ENCODE results near the gene THBS3.
"Not testable (repeated sequence)": the region's sequence is repeated elsewhere in the genome, so short reads cannot be mapped to it uniquely, and the experiment has no call there.

The THBS3 gene

DNA sequence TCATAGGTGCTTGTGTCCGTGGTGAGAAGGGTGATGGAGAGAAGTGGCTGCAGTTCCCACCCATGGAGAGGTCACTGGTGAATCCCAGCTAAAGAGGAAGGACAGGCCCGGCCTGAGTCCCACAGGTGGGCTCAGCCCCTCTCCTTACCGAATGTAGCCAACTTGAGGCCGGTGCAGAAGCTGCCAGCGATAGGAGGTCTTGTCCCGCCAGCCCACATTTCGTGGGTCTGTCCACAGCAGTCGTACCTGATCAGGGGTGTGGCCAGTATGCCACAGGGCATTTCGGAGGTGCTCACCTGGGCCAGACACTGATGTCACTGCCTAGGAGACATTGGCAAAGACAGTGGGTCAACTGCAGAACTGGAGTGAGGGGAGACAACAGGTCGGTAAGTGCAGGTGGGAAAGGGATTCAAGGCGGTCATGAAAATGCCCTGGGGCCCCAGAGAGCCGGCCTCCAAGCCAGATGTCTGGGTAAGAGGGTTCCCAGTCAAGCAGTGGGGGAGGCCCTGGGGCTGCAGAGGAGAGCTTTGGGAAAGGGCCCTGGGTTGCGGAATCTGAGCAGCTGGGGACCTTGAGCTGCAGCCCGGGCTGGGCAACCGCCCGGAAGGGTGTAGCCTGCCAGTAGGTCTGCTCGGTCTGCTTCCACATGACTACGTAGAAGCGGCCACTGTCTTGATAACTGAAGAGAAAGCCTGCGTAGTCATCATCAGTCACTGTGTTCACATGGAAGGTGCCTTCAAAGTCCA is 10.6 kb downstream of the THBS3 start:
- FAIRE-seq (no peak), DNase-seq (ENCODE audit: insufficient read length, low spot score) (no peak)
- TF ChIP-seq POLR2AphosphoS5 (IDR thresholded peaks at IDR 0.05; ENCODE audit: low read depth, low read length), result no peak
- TF ChIP-seq POLR2A (IDR thresholded peaks at IDR 0.05; ENCODE audit: low read depth, low read length), result no peak
- TF ChIP-seq POU2F2 (IDR thresholded peaks at IDR 0.05; ENCODE audit: low read depth, low read length), result no peak
- no peak for TF ChIP-seq PAX5 (IDR thresholded peaks at IDR 0.05; ENCODE audit: insufficient read depth, low read length, severe bottlenecking)
- TF ChIP-seq SPI1 (IDR thresholded peaks at IDR 0.05; ENCODE audit: low read depth, low read length), result no peak
- TF ChIP-seq TAF1 (IDR thresholded peaks at IDR 0.05; ENCODE audit: low read depth, low read length), result no peak

DNA sequence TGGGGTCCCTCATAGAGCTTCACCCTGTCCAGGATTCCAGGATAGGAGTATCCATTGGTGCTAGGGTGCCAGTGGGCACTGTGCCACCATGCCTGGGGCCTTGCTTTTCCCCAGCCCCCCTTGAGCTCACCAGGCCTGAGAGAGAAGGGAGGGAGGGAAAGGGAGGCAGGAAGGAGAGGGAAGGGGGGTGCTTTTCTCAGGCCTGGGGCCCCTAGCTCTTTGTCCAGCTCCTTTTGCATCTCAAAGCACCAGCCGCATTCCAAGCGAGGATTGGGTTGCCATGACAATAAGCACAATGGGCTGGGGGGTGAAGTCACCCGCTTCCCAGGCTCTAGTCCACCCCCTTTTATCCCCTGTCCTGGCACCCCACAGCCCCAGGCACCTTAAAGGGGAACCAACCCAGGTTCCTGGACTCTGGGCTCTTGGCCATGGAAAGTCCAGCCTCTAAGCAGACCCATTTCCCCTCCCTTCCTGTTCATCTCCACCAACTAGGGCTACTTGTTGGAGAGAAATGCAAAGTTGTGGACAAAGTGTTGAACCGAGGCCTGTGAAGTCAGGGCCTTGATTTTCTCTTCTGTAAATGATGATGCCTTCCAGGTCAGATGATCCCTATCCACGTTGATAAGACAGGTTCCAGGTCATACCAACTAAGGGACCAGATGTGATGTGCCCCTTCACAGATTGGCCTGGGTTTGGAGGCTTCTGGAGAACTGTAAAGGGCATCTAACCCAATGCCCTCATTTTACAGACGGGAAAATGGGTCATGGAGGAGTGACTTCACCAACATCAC is 11.4 kb downstream of the THBS3 start:
- TF ChIP-seq TAF1 (IDR thresholded peaks at IDR 0.05; ENCODE audit: low read depth, low read length) (no peak), POLR2AphosphoS5 (IDR thresholded peaks at IDR 0.05; ENCODE audit: low read depth, low read length) (no peak), POLR2A (IDR thresholded peaks at IDR 0.05; ENCODE audit: low read depth, low read length) (no peak), PAX5 (IDR thresholded peaks at IDR 0.05; ENCODE audit: insufficient read depth, low read length, severe bottlenecking) (no peak), SPI1 (IDR thresholded peaks at IDR 0.05; ENCODE audit: low read depth, low read length) (no peak), POU2F2 (IDR thresholded peaks at IDR 0.05; ENCODE audit: low read depth, low read length) (no peak)
- FAIRE-seq (no peak), DNase-seq (ENCODE audit: insufficient read length, low spot score) (no peak)

DNA sequence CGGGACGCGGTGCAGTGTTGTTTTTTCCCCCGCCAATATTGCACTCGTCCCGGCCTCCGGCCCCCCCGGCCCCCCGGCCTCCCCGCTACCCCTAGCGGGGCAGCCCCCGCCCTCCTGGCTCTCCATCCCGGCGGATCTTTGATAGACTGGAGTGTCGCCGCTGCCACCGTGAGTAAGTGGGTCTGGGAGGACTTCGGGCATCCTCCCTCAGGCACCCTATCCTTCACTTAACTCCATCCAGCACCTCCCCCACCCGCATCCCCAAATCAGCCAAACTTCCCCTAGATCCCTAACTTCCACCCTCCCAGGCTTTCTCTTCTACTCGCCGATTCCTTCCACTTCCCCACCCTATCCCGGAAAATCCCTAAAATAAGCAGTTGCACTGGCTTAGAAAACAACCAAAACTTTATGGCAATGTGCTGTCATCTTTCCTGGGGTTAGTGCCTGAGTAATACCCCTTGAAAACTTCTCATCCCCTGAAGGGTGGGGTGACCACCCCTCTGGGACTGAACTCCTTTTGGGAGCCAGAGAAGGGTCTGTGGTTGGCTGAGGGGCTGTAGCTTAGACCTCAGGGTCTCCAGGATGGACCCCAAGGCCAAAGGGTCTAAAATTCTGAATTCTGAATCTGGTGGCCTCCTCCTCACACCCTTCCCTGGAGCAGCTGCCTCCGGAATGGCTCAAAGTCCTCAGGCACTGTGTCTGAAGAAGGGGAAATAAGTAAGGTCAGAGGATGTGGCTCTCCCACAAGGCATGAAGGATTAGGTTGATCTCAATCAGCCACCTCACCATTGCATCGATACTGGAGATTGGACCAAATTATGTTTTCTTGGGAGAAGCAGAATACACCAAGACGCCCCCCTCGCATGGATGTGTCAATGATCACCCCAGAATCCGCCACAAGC is 12.2 kb downstream of the THBS3 start:
- no peak for TF ChIP-seq PAX5 (IDR thresholded peaks at IDR 0.05; ENCODE audit: insufficient read depth, low read length, severe bottlenecking)
- TF ChIP-seq POLR2A (IDR thresholded peaks at IDR 0.05; ENCODE audit: low read depth, low read length), result no peak
- no peak for DNase-seq (ENCODE audit: insufficient read length, low spot score)
- no peak for FAIRE-seq

DNA sequence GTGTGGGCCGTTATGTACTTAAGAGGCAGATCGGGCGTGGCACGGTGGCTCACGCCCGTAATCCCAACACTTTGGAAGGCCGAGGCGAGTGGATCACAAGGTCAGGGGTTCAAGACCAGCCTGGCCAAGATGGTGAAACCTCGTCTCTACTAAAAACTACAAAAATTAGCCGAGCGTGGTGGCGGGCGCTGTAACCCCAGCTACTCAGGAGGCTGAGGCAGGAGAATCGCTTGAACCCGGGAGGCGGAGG is 13.8 kb downstream of the THBS3 start:
- not testable (repeated sequence) for DNase-seq (ENCODE audit: insufficient read length, low spot score); FAIRE-seq

- DNase-seq (ENCODE audit: insufficient read length, low spot score), result peak; percentile 89
- no peak for TF ChIP-seq PAX5 (IDR thresholded peaks at IDR 0.05; ENCODE audit: insufficient read depth, low read length, severe bottlenecking)
- no peak for TF ChIP-seq SPI1 (IDR thresholded peaks at IDR 0.05; ENCODE audit: low read depth, low read length)
- TF ChIP-seq POLR2AphosphoS5 (IDR thresholded peaks at IDR 0.05; ENCODE audit: low read depth, low read length), result no peak
- TF ChIP-seq TAF1 (IDR thresholded peaks at IDR 0.05; ENCODE audit: low read depth, low read length), result no peak
- TF ChIP-seq POLR2A (IDR thresholded peaks at IDR 0.05; ENCODE audit: low read depth, low read length), result no peak
- peak; percentile 87 for FAIRE-seq
These were observed 14.3 kb downstream of the THBS3 start for GRCh38 chr1:155193275-155193990.

GRCh38 chr1:155192346-155193274 is 15.1 kb downstream of the THBS3 start:
- DNase-seq (ENCODE audit: insufficient read length, low spot score), result no peak
- no peak for FAIRE-seq
- TF ChIP-seq TAF1 (IDR thresholded peaks at IDR 0.05; ENCODE audit: low read depth, low read length) (no peak), POLR2A (IDR thresholded peaks at IDR 0.05; ENCODE audit: low read depth, low read length) (no peak), POLR2AphosphoS5 (IDR thresholded peaks at IDR 0.05; ENCODE audit: low read depth, low read length) (no peak), SPI1 (IDR thresholded peaks at IDR 0.05; ENCODE audit: low read depth, low read length) (no peak), PAX5 (IDR thresholded peaks at IDR 0.05; ENCODE audit: insufficient read depth, low read length, severe bottlenecking) (no peak), POU2F2 (IDR thresholded peaks at IDR 0.05; ENCODE audit: low read depth, low read length) (no peak)

GRCh38 chr1:155191904-155192303 is 15.8 kb downstream of the THBS3 start:
- no peak for DNase-seq (ENCODE audit: insufficient read length, low spot score)
- TF ChIP-seq PAX5 (IDR thresholded peaks at IDR 0.05; ENCODE audit: insufficient read depth, low read length, severe bottlenecking), result no peak
- no peak for TF ChIP-seq SPI1 (IDR thresholded peaks at IDR 0.05; ENCODE audit: low read depth, low read length)
- TF ChIP-seq POLR2AphosphoS5 (IDR thresholded peaks at IDR 0.05; ENCODE audit: low read depth, low read length), result no peak
- TF ChIP-seq POU2F2 (IDR thresholded peaks at IDR 0.05; ENCODE audit: low read depth, low read length), result no peak
- TF ChIP-seq TAF1 (IDR thresholded peaks at IDR 0.05; ENCODE audit: low read depth, low read length), result no peak
- no peak for TF ChIP-seq POLR2A (IDR thresholded peaks at IDR 0.05; ENCODE audit: low read depth, low read length)
- no peak for FAIRE-seq

DNA sequence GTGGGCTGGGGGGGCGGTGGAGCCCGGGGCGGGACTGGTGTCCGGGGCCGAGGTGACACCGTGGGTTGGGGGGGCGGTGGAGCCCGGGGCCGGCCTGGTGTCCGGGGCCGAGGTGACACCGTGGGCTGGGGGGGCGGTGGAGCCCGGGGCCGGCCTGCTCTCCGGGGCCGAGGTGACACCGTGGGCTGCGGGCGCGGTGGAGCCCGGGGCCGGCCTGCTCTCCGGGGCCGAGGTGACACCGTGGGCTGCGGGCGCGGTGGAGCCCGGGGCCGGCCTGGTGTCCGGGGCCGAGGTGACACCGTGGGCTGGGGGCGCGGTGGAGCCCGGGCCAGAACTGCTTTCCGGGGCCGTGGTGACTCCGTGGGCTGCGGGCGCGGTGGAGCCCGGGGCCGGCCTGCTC is 17.8 kb downstream of the THBS3 start:
- FAIRE-seq; DNase-seq (ENCODE audit: insufficient read length, low spot score): not testable (repeated sequence)

GRCh38 chr1:155188268-155188667 is 19.4 kb downstream of the THBS3 start:
- FAIRE-seq (no peak), DNase-seq (ENCODE audit: insufficient read length, low spot score) (no peak)
- TF ChIP-seq POLR2A (IDR thresholded peaks at IDR 0.05; ENCODE audit: low read depth, low read length) (no peak), SPI1 (IDR thresholded peaks at IDR 0.05; ENCODE audit: low read depth, low read length) (no peak), TAF1 (IDR thresholded peaks at IDR 0.05; ENCODE audit: low read depth, low read length) (no peak), PAX5 (IDR thresholded peaks at IDR 0.05; ENCODE audit: insufficient read depth, low read length, severe bottlenecking) (no peak), POU2F2 (IDR thresholded peaks at IDR 0.05; ENCODE audit: low read depth, low read length) (no peak), POLR2AphosphoS5 (IDR thresholded peaks at IDR 0.05; ENCODE audit: low read depth, low read length) (no peak)

All from GM12891 (cell line).